Uterus (tissue), 2 donors: ENCODE data around the gene TMEM59.

Experiments used
- CTCF ChIP-seq, 4 experiments: fragments of 200-600 bp in 2 of 4; fragments of 450-650 bp in 2 of 4; sonication (generic) in 2 of 4; IDR thresholded peaks; one replicate each; pipeline ENCODE4 v1.5.1; 2016 to 2019; ENCODE audit warnings: antibody characterized with exemption in 4 of 4, mild to moderate bottlenecking in 2 of 4, moderate library complexity in 1 of 4
- POLR2A ChIP-seq, 2 donors: fragments of 450-650 bp; IDR thresholded peaks; one replicate each; pipeline ENCODE4 v1.6.1; 2016; ENCODE audit warnings: antibody characterized with exemption in 2 of 2, mild to moderate bottlenecking in 1 of 2, moderate library complexity in 1 of 2

- TF ChIP-seq CTCF (IDR thresholded peaks at IDR 0.05): no peak
- no peak for TF ChIP-seq POLR2A (IDR thresholded peaks at IDR 0.05)
Measured at GRCh38 chr1:54017979-54018378, 35.0 kb downstream of the TMEM59 start, which contains the start of gene LDLRAD1.
